Caco-2 (cell line): ENCODE measurements around the gene BPIFB4. TPM values are rescaled to one million over a fixed set of nuclear protein-coding genes. Genes with fewer than 3 reads are reported as not detected.

Experiments used
- BruUV-seq: library from RNA; stranded (reverse); fragments of 400-500 nt; replicated peaks from 2 replicates; lab custom pipeline; 2021; lab: Mats Ljungman, UMichigan
- CTCF ChIA-PET: fragments of 300-600 bp; sonication (Branson Sonifier 250); formaldehyde crosslinking; loops from one replicate; lab custom pipeline; 2022; ENCODE audit warnings: antibody characterized with exemption; lab: Charles Lee
- POLR2A ChIA-PET: fragments of 300-600 bp; sonication (Branson Sonifier 250); formaldehyde crosslinking; loops from one replicate; lab custom pipeline; 2022; ENCODE audit warnings: antibody characterized with exemption; lab: Charles Lee
- DNase-seq, 2 experiments: peaks; one replicate each; pipeline versions ENCODE4 v3.0.0 to v3.0.0-alpha.2; 2020 to 2022
- H3K27me3 ChIP-seq: replicated peaks from 2 replicates; pipeline ENCODE4 v1.6.0; 2011; ENCODE audit warnings: low read length; ENCODE audit not compliant: control insufficient read depth, insufficient read depth
- H3K36me3 ChIP-seq: 2 replicates; pipeline ENCODE4 v1.5.1; 2011; ENCODE audit warnings: low read length; ENCODE audit not compliant: control insufficient read depth, insufficient read depth
- H3K4me1 ChIP-seq: fragments of 250-450 bp; sonication (Bioruptor Pico); 2 replicates; pipeline ENCODE4 v1.5.1; 2020; ENCODE audit warnings: mild to moderate bottlenecking
- H3K4me3 ChIP-seq: 2 replicates; pipeline ENCODE4 v1.5.1; 2011; ENCODE audit warnings: low read depth, mild to moderate bottlenecking, control low read depth, low read length
- H3K9me3 ChIP-seq: fragments of 250-450 bp; sonication (Bioruptor Pico); 2 replicates; pipeline ENCODE4 v1.5.1; 2020; ENCODE audit warnings: mild to moderate bottlenecking, moderate library complexity
- H3K27ac Mint-ChIP-seq: one replicate; pipeline ENCODE4 v1.8.0; 2022; ENCODE audit warnings: mixed read lengths; ENCODE audit not compliant: unreplicated experiment
- H3K27me3 Mint-ChIP-seq: one replicate; pipeline ENCODE4 v1.8.0; 2022; ENCODE audit warnings: mixed read lengths; ENCODE audit not compliant: insufficient read depth, unreplicated experiment
- H3K36me3 Mint-ChIP-seq: one replicate; pipeline ENCODE4 v1.8.0; 2022; ENCODE audit warnings: mild to moderate bottlenecking, mixed read lengths; ENCODE audit not compliant: insufficient read depth, unreplicated experiment
- H3K4me1 Mint-ChIP-seq: one replicate; pipeline ENCODE4 v1.8.0; 2022; ENCODE audit warnings: low read depth, mixed read lengths; ENCODE audit not compliant: unreplicated experiment
- H3K4me3 Mint-ChIP-seq: one replicate; pipeline ENCODE4 v1.8.0; 2022; ENCODE audit warnings: mild to moderate bottlenecking, moderate library complexity, mixed read lengths; ENCODE audit not compliant: unreplicated experiment
- H3K9me3 Mint-ChIP-seq: one replicate; pipeline ENCODE4 v1.8.0; 2022; ENCODE audit warnings: mixed read lengths; ENCODE audit not compliant: unreplicated experiment
- CTCF ChIP-seq, 2 experiments: fragments of 200-600 bp in 1 of 2; IDR thresholded peaks; 1 replicate in 1 of 2; 2 replicates in 1 of 2; pipeline versions ENCODE4 v1.5.1 to v1.8.0; 2011 to 2022; ENCODE audit warnings: antibody characterized with exemption in 1 of 2, control low read depth in 1 of 2, inconsistent platforms in 1 of 2, low read depth in 1 of 2, low read length in 1 of 2, mild to moderate bottlenecking in 1 of 2, moderate library complexity in 1 of 2; ENCODE audit not compliant: insufficient read depth in 1 of 2, severe bottlenecking in 1 of 2, unreplicated experiment in 1 of 2
- intact Hi-C: fragments of 100-400 bp; cut with micrococcal nuclease; formaldehyde crosslinking; loops from one replicate; pipeline ENCODE4 v1.10.0; 2022; ENCODE audit not compliant: unreplicated experiment
- total RNA-seq: library from RNA; stranded (reverse); gene quantifications from 2 replicates; pipeline ENCODE4 v1.2.3, GENCODE V29; 2022

The BPIFB4 gene
- total RNA-seq, 1 experiment from 2014 or later, result not detected

GRCh38 chr20:33067806-33068205, 11.6 kb upstream of the BPIFB4 start:
- intact Hi-C loops, result no loop called here
- no peak for DNase-seq
- Mint-ChIP-seq H3K27ac (no peak overlapping the region), H3K9me3 (no peaks in the 10 kb centered on the region), H3K4me1 (no peaks in the 10 kb centered on the region), H3K36me3 (no peaks in the 10 kb centered on the region), H3K27me3 (peaks cover 13% of the 10 kb centered on the region), H3K4me3 (no peak overlapping the region)
- H3K36me3 ChIP-seq, result no peaks in the 10 kb centered on the region
- no peaks in the 10 kb centered on the region for H3K9me3 ChIP-seq
- no TSS peak for BruUV-seq
- CTCF ChIA-PET, result interaction anchor here (1.6 kb wide), 1 partner anchor 28 kb away, joined by 5 read pairs; no protein-coding TSS in a partner anchor
- TF ChIP-seq CTCF (IDR thresholded peaks at IDR 0.05; ENCODE audit: insufficient read depth in 1 of 2, low read depth in 1 of 2, low read length in 1 of 2, severe bottlenecking in 1 of 2, unreplicated experiment in 1 of 2), result no peak
- no peaks in the 10 kb centered on the region; the same call in none of the 2 replicates for H3K27me3 ChIP-seq
- POLR2A ChIA-PET, result no interaction called here
- no peaks in the 10 kb centered on the region for H3K4me1 ChIP-seq
- H3K4me3 ChIP-seq, result no peak overlapping the region

GRCh38 chr20:33068251-33068939, 11.0 kb upstream of the BPIFB4 start:
- H3K27me3 Mint-ChIP-seq, result peaks cover 13% of the 10 kb centered on the region
- BruUV-seq, result no TSS peak
- no peaks in the 10 kb centered on the region for H3K36me3 ChIP-seq
- H3K9me3 Mint-ChIP-seq, result no peaks in the 10 kb centered on the region
- H3K4me1 Mint-ChIP-seq, result no peaks in the 10 kb centered on the region
- no peak overlapping the region for H3K27ac Mint-ChIP-seq
- TF ChIP-seq CTCF (IDR thresholded peaks at IDR 0.05; ENCODE audit: insufficient read depth in 1 of 2, low read depth in 1 of 2, low read length in 1 of 2, severe bottlenecking in 1 of 2, unreplicated experiment in 1 of 2), result no peak
- H3K4me3 Mint-ChIP-seq, result no peak overlapping the region
- ChIA-PET CTCF (no interaction called here), POLR2A (no interaction called here)
- H3K36me3 Mint-ChIP-seq, result no peaks in the 10 kb centered on the region
- no peaks in the 10 kb centered on the region for H3K4me1 ChIP-seq
- no peak for DNase-seq
- H3K9me3 ChIP-seq, result no peaks in the 10 kb centered on the region
- H3K4me3 ChIP-seq, result no peak overlapping the region
- H3K27me3 ChIP-seq, result no peaks in the 10 kb centered on the region; the same call in none of the 2 replicates
- intact Hi-C loops, result no loop called here

- peaks cover 19% of the 10 kb centered on the region for H3K27me3 Mint-ChIP-seq
These were observed 9.8 kb upstream of the BPIFB4 start for GRCh38 chr20:33069673-33070072.

More at GRCh38 chr20:33069673-33070072, 9.8 kb upstream of the BPIFB4 start:
- BruUV-seq, result no TSS peak
- no peak for TF ChIP-seq CTCF (IDR thresholded peaks at IDR 0.05; ENCODE audit: insufficient read depth in 1 of 2, low read depth in 1 of 2, low read length in 1 of 2, severe bottlenecking in 1 of 2, unreplicated experiment in 1 of 2)
- Mint-ChIP-seq H3K4me3 (no peak overlapping the region), H3K4me1 (no peaks in the 10 kb centered on the region), H3K9me3 (no peaks in the 10 kb centered on the region), H3K36me3 (no peaks in the 10 kb centered on the region), H3K27ac (no peak overlapping the region)
- no peak for DNase-seq
- POLR2A ChIA-PET, result no interaction called here
- Histone ChIP-seq H3K36me3 (no peaks in the 10 kb centered on the region), H3K9me3 (no peaks in the 10 kb centered on the region), H3K4me1 (no peaks in the 10 kb centered on the region), H3K4me3 (no peak overlapping the region), H3K27me3 (no peaks in the 10 kb centered on the region; the same call in 1 of the 2 replicates)
- CTCF ChIA-PET, result no interaction called here
- intact Hi-C loops, result no loop called here
